Measurements from ENCODE around the gene PSMA5.
"Not testable (repeated sequence)": the region's sequence is repeated elsewhere in the genome, so short reads cannot be mapped to it uniquely, and the experiment has no call there.

Gene PSMA5

DNA sequence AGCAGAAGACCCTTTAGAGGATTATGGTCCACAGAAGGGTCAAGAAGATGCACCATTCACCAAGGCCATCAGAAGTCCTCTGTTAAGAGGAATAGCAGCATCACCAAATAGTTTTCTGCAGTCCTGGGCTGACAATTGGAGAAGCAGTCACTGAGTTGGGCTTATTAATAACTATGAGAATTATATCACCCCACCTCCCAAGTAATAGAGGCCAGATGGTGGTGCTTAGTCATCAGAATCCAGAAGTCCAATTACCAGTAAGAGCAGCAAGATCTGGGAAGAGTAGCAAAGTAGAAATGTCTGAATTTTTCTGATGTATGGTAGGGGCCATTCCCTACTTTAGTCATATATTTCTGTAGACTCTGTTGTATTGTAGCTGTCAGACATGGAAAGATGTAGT lies 6.1 kb upstream of the PSMA5 start:
- no peak for DNase-seq

DNA sequence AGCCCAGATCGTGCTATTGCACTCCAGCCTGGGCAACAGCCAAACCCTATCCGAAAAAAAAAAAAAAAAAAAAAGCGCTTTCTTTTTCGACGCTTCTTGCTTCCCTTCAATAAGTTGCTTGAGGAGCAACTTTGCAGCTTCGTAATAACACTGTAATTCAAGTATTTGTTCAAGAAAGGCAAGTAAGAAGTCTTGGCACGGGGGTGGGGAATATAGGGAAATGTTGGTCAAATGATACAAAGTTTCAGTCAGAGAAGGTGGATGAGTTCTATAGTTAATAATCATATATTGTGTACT lies 871 bp upstream of the PSMA5 start:
- DNase-seq, result peak in 3 of 4 experiments; percentile 8 to 32 (median 17)

DNA sequence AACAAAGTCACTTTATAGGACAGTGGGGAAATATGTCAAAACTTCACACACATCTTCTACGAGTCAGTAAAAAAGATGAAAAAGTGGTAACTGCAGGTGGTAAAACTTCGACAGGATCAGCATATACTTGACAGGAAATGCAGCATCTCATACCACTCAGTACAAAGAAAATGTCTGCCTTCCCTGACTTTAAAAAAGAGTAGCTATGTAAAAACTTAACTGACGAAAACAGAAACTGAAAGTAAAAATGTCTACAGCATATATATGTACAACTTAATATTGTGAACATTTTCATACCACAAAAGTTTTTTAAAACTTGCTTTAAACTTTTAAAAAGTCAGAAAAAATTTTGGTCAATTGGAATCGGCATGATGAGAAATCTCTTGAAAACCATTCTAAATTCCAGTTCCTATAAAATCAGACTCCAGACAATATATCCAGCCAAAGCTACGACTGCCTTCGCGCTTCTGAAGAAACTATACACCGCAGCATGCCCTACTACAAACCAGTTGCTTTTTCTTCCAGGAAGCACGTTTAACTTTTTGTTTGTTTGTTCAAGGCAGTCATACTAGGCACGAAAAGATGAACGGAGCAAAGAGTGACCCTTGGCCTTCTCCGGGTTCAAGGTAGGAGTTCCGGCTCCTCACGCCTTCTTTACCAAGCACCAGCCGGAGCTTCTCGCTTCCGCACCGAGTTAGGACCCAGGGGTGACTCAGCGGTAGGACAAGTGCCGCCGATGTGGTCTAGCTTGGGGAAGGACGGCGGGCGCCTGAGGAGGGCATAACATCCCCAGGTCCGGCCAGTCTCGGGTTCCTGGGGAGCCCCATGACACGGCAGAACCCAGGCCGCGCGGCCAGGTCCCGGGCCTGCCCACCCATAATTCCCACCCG lies 612 bp downstream of the PSMA5 start:
- peak; percentile 70 to 86 (median 82) for DNase-seq

DNA sequence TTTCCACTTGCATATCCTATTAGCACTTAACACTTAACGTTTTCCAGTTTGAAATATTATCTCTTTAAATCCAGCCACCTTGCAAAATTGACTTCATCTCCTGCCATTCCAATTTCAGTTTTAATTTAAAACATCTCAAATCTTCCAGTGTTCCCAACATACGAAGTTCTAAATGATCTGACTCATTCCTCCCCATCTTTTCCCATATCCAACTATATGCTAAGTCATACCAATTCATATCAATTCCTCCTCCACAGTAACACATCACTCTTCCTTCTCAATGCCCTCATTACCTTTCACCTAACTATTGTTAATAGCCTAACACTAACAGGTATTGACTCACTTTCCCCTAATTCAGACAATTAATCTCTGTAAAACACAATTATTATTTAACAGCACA lies 2.8 kb downstream of the PSMA5 start:
- no peak for DNase-seq

DNA sequence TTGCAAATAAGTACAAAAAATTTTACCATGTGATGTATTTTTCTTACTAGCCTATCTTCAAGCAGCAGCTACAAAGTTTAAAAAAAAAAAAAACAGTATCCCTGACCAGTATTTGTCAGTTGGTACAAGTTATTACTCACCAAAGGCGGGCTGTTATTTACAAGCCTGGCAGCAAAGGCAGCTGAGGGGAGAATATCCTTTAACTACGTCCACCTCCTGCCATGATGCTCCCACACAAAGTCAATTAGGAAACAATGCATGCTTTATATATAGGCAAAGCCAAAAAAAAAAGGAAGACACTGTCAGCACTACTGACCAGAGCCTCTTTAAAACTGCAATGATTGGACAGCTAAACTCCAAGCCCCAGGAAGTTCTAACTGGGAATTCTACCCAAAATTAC lies 13.7 kb downstream of the PSMA5 start:
- no peak for DNase-seq

DNA sequence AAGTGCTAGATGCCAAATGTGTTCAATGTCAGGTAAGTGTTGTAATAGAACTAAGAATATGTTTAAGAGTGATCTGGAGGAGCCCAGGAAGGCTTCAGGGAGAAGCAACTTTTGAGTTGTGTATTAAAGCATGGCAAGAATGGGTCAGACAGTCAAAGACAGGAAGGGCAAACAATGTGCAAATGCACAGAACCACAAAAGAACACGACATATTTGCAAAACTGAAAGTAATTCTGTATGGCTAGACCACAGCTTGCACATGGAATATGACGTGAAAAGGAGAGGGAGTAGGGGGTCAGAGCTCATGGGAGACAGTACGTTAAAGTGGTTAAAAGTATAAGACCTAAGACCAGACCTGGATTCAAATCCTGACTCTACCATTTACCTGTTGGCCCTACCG lies 21.4 kb downstream of the PSMA5 start:
- DNase-seq, result no peak

DNA sequence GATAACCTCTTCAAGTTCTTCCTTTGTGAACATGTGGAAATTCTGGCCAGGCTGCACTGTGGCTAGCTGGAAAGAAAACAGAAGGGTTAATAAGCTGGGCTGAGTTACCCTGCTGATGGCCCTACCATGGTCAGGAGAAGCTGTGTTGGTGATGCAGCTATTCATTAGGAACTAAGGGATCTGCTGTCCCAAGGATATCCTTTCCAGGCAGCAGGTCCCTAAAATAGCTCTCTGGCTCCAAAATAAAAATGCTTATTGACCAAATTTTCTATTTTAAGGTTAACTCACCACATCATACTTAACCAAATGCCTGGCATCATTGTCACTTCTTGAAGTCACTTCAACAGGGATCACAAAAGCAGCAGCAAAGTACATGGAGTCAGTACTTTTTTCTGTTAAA lies 24.2 kb downstream of the PSMA5 start:
- no peak for DNase-seq

DNA sequence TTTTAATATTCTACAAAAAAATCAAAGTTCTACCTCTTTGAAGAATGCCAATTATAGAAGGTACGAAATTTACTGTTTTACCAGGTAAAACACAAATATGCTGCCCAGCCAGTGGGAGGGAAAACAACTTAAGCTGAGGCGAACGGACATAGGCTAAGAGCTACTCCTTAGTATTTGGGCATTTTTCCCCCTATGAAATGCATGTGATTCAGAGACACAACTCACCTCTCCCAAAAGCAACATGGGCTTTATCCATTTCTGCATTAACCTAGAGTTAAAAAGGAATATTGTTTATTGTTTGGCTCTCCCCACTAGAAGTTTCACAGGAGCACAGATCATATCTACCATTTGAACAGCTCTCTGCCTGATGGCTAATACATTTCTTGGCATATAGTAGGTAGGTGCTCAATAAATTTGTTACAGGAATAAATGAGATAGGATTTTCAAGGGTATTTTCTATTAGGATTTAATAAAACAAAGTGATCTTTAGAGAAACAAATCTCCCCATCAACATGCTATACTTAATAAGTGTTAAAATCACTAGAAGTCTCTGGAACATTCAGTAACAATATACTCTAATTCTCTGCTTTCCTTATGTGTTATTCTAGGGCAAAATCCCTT lies 26.1 kb downstream of the PSMA5 start:
- DNase-seq, result no peak

DNA sequence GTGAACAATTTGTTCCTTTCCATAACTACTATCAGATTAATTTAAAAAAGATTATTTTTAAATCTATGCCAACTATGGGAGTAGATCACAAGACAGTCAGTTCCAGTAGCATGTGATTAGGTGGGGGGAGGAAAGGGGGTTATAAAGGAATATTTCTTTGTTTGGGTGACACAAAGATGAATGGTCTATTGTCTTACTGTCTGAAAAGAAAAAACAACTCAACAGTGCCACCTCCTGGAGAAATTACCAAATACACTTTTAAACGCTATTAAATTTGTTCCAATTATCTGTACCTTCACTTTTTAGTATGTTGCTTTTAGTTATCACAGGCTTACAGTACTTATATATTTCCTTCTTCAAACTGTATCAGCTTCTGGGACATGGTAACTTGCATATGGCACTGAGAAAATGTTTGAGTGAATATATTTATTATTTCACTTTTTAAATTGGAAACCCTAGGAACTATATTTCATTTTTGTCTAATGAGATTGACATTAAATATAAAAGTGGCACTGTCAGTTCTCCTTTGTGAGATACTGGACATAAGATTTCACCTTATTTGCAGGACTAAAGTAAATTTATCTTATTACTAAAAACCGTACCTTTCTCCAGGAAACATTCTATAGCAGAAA lies 26.8 kb downstream of the PSMA5 start:
- peak; percentile 48 to 91 (median 80) for DNase-seq

DNA sequence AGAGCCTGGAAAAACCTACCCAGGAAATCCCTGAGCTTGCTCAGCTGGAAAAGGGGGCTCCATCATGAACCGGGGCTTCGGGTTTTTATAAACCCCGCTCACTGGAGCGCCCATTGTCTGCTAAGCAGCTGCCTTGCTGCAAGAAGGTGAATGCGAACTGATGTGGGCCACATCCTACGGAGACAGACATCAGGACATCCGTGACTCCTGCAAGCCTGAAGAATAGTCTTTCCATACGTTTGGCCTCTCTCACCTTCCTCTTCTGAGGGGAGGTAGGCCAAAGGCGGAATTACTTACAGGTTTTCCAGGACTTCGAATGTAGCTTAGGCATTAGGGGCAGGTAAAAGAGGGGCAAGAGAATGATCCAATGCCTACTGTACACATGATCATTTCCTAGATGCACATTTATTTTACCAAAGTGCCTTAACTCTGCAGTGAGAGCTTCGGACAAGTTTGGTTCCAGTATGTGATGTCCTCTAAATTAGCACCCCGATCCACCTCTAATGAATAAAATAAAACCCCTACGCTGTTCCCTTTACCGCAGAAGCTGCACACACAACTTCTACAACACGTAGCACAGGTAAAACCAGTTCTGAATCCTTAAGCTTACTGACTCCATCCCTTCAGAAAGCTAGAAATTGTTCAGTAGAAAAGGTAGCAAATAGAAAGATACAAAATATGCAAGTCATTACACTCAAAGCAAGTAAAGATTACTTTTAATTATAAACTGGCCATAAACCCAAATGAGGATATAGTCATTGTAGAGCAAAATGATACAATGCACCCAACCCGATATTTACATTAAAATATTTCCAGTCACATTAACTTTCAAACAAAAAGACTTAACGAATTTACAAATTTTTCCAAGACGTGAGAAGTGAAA lies 27.7 kb downstream of the PSMA5 start:
- DNase-seq, result no peak

DNA sequence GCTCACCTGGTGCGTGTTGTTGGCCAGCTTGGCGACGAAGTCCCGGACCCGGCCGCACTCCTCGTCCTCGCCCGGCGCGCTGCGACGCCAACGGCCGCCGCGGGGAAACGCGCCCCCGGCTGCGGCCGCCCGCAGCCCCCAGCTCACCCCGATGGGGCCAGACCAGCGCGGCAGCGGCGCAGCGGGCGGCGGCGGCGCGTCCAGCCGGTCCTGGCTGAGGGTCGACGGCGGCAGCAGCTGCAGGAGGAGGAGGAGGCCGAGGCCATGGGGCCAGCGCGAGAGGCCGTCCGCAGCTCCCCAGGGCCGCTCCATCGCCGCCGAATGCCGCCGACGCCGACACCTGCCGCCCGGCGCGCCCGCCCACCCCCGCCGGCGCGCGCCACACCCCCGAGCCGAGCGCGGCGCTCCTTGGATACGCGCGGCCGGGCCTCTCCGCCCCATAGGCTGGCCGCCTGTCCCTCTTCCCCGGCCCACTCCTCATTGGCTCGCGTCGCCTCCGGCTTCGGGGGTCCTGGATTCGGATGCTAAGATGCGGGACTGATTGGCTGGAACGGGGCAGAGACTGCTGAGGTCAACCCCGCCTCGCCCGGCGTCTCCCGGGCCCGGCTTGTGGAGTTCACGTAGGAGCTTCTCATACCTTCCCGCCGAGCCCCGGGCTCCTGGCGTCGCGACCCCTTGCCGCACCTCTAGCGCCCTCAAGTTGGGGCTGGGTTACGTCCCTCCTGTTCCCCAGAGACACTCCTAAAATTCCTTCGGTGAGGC lies 28.5 kb downstream of the PSMA5 start, which contains the start of gene SORT1:
Gene SORT1 (minus strand): TSS at position 338 of the 762 bp plus-strand sequence. CDS start 26 bp downstream, at position 312.
- peak; percentile 67 to 90 (median 78) for DNase-seq

DNA sequence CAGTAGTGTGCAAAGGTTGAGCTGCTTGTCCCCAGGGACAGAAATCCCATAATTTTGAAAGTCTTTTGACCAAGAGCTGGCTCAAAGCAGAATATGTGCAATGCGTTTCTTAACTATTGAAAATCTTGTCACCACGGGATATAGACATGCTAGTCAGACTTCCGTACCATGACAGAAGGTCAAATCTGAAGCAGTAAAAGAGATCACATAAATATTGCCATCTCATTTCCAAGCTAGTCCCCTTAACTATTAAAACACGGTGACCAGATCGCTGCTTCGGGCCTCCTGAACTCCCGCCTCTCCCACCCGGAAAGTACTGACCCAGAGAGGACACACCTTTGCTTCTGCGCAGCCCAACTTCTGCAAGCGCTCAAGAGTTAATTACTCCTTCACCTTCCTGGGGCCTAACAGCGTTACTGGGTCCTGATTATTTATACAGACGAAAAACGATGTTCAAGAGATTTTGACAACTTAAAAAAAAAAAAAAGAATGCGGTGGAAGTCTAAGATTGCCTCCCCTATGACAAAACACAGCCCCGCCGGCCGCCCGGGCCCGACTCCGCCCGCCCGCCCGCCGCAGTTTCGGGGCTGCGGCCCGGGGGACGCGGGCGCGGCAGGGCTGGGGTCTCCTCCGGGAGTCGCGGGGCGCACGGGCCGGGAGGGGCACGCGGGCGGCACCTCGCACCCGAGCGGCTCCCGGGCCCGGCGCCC lies 29.2 kb downstream of the PSMA5 start:
- DNase-seq, result peak; percentile 13 to 53 (median 42)

DNA sequence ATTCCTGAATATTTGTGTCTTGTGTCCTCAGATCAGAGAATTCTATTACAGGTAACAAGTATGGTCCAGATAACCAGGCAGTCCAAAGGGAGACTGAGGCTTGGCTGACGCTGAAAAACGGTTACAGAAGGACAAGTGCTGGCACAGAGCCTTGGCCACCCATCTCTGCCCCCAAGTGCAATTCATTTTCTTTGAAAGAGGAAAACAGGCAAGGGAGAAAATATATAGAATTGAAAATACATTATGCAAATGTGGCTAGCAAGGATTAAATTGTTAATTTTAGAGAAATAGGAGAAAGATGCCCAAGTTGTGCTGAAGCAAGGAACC lies 29.8 kb downstream of the PSMA5 start:
- DNase-seq, result no peak

DNA sequence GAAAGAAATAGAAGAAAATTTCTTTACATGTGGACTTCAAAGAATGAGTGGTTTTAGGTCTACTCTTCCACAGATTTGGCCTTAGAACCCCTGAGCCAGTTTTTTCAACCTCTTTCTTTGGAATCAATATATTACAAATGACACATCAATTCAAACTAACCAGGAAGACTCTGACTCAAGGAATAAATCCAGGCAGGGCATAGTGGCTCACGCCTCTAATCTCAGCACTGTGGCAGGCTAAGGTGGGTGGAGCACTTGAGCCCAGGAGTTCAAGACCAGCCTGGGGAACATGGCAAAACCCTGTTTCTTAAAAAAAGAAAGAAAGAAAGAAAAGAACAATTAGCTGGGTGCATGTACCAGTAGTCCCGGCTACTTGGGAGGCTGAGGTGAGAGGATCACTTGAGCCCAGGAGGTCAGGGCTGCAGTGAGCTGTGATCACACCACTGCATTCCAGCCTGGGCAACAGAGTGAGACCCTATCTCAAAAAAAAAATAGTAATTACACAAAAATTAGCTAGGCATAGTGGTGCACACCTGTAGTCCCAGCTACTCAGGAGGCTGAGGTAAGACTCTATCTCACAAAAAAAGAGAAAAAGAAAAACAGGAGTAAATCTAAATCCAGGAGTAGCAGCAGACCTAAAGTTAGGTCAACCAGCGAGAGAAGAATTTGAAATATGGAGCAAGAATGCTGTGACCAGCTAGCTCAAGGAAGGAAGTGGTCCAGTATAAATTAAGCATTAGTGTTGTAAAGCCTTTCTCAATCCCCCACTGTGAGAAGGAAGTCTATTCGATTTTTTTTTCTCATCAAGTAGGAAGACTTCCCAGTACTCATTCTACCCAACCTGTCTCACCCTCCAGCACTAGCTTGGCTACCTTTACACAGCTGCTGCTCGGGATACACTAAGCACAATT lies 30.4 kb downstream of the PSMA5 start:
- DNase-seq, result peak; percentile 51 to 85 (median 68)

DNA sequence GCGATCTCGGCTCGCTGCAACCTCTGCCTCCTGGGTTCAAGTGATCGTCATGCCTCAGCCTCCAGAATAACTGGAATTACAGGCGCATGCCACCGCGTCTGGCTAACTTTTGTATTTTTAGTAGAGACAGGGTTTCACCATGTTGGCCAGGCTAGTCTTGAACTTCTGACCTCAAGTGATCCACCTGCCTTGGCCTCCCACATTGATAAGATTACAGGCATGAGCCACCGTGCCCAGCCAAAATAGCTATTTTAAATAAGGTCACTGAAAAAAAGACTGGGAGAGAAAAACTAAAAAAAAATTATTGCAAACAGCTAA lies 31.0 kb downstream of the PSMA5 start:
- DNase-seq, result not testable (repeated sequence)

DNA sequence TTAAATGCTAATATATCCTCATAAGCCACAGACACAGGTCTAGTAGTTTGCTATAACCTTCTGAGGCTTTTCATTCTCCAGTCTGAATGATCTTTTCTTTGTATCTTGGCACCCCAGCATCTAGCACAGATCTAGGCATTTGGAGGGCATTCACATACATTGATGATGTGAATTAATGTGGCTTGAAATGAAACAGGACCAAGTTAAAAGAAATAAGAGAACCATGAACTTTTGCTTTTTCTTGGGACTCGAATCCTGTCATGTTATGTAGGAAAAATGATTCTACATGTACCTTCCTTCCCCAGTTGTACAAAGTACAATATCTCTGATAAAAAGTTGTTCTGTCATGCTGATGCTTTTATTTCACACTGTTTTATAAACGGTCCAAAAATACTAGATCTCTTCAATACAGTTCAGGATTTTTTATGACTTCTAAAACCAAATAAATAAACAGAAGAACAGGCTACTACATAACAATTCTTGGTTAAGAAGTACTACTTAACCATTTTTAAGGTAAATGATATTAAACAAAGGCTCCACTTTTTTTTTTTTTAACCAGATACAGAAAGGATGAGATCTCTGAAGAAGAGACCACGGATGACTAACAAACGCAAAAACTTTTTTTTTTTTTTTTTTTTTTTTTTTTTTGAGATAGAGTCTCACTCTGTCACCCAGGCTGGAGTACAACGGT lies 31.5 kb downstream of the PSMA5 start:
- no peak for DNase-seq

DNA sequence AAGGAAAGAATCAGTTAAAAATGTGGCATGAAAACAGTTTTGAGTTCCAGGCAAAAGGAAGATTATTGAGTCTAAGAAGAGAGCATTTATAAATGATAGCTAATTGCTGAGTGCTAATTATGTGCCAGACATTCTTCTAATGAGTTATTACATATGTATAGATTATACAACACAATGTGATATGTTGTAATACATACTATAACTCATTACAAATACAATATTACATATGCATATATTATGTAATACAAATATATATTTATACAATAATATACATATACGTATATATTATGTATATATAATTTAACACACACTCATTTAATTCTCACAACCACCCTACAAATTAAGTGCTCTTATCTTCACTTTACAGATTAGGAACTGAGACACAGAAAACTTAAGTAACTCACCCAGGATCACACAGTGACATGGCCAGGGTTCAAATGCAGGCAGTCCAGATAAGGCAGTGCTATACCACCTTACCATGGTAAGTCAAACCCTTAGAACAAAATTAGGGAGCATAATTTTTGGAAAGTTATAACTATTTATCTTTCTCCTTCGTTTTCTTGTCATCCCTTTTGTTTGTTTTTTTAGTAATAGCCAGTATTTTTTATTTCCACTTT lies 32.5 kb downstream of the PSMA5 start:
- DNase-seq, result no peak

DNA sequence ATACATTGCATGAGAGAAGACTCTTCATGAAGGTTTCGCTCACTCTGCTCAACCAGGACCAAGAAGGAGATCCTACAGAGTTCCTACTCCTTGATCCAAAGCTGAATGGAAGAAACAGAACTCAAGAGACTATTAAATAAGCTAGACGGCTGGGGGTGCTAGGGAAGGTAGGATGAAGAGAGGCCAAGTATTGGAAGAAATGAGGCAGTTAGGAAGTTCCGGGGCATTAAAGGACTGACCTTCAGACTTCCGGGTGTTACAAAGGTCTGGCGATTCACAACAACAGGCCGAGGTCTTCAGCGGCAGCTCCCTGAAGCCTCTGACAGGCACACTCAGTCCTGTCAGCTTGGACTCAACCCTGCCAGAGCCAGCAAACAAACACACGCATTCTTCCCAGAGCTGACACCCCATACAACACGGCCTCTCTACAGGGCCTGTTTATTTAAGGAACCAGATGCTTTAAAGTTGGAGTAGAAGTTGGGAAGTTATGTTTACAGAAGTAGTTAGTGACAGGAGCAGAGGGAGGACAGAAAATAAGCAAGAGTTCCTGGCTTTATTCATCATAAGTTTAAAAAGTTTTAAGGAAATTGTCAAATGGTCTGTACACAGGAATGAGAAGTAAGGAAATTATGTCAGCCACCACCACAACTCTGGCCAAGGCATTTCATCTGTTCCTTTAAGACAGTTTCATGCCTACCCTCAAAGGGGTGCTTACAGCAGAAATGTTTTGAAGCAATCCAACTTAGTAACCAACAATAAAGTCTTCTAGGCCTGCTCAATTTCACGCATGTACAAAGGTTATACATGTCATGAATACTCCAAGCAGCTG lies 33.2 kb downstream of the PSMA5 start:
- peak; percentile 38 to 72 (median 66) for DNase-seq
